GM18873 (cell line): ENCODE data around the gene CHST14.

Experiments
- ATAC-seq: cut with Tn5 transposase; IDR thresholded peaks from one replicate; pipeline ENCODE4 v1.9.1; 2021; ENCODE audit warnings: mild to moderate bottlenecking, moderate library complexity, moderate number of reproducible peaks; ENCODE audit not compliant: unreplicated experiment, low FRiP score

The CHST14 gene

GRCh38 chr15:40470423-40471104 lies at the start of gene CHST14:
TSS of gene CHST14 (plus strand) at chr15:40470984. CDS start at chr15:40471214, 230 bp downstream.
- no peak for ATAC-seq

- ATAC-seq, result no peak
These were observed 49.3 kb upstream of the CHST14 start for GRCh38 chr15:40421246-40422157.

GRCh38 chr15:40424483-40425115 lies 46.2 kb upstream of the CHST14 start:
- no peak for ATAC-seq

- ATAC-seq, result no peak
These were observed 45.1 kb upstream of the CHST14 start for GRCh38 chr15:40425681-40426080.

- ATAC-seq, result no peak
These were observed 43.6 kb upstream of the CHST14 start for GRCh38 chr15:40427188-40427587.

- ATAC-seq, result no peak
These were observed 42.6 kb upstream of the CHST14 start for GRCh38 chr15:40428185-40428584.

GRCh38 chr15:40429068-40429710 lies 41.6 kb upstream of the CHST14 start:
- no peak for ATAC-seq

- no peak for ATAC-seq
These were observed 40.4 kb upstream of the CHST14 start for GRCh38 chr15:40430271-40430805.

- no peak for ATAC-seq
These were observed 35.6 kb upstream of the CHST14 start for GRCh38 chr15:40435023-40435709.

GRCh38 chr15:40435710-40436089 lies 35.1 kb upstream of the CHST14 start:
- ATAC-seq, result no peak

- ATAC-seq, result no peak
These were observed 34.5 kb upstream of the CHST14 start for GRCh38 chr15:40436116-40436891.

GRCh38 chr15:40436892-40437751 lies 33.7 kb upstream of the CHST14 start:
- no peak for ATAC-seq

- ATAC-seq, result no peak
These were observed 32.8 kb upstream of the CHST14 start for GRCh38 chr15:40437752-40438687.

GRCh38 chr15:40438712-40439111 lies 32.1 kb upstream of the CHST14 start:
- ATAC-seq, result no peak

- ATAC-seq, result no peak
These were observed 31.3 kb upstream of the CHST14 start for GRCh38 chr15:40439461-40439959.

- ATAC-seq, result no peak
These were observed 30.6 kb upstream of the CHST14 start for GRCh38 chr15:40439960-40440742.
